Ishikawa (cell line): ENCODE data around the gene RHOU.

Source experiments
- CEBPB ChIP-seq: IDR thresholded peaks from 2 replicates; pipeline ENCODE4 v1.6.1; 2012
- CREB1 ChIP-seq: IDR thresholded peaks from 2 replicates; pipeline ENCODE4 v1.6.1; 2012; ENCODE audit warnings: low read depth
- EGR1 ChIP-seq: IDR thresholded peaks from 2 replicates; pipeline ENCODE4 v1.6.1; 2012
- EP300 ChIP-seq: IDR thresholded peaks from 2 replicates; pipeline ENCODE4 v1.6.1; 2012; ENCODE audit warnings: borderline replicate concordance
- FOXM1 ChIP-seq: IDR thresholded peaks from 2 replicates; pipeline ENCODE4 v1.6.1; 2012; ENCODE audit warnings: low read depth, borderline replicate concordance
- MAX ChIP-seq: IDR thresholded peaks from 2 replicates; pipeline ENCODE4 v1.6.1; 2012
- NFIC ChIP-seq: IDR thresholded peaks from 2 replicates; pipeline ENCODE4 v1.6.1; 2012
- RAD21 ChIP-seq: IDR thresholded peaks from 2 replicates; pipeline ENCODE4 v1.6.1; 2012; ENCODE audit warnings: low read depth
- REST ChIP-seq: IDR thresholded peaks from 2 replicates; pipeline ENCODE4 v1.6.1; 2012; ENCODE audit warnings: low read depth, mild to moderate bottlenecking
- TAF1 ChIP-seq: IDR thresholded peaks from 2 replicates; pipeline ENCODE4 v1.6.1; 2012; ENCODE audit warnings: low read depth, mild to moderate bottlenecking
- TCF12 ChIP-seq: IDR thresholded peaks from 2 replicates; pipeline ENCODE4 v1.6.1; 2012; ENCODE audit warnings: low read depth
- TEAD4 ChIP-seq: IDR thresholded peaks from 2 replicates; pipeline ENCODE4 v1.6.1; 2012
- YY1 ChIP-seq: IDR thresholded peaks from 2 replicates; pipeline ENCODE4 v1.6.1; 2012; ENCODE audit warnings: low read depth
- ZBTB7A ChIP-seq: IDR thresholded peaks from 2 replicates; pipeline ENCODE4 v1.6.1; 2012; ENCODE audit warnings: low read depth
- TF ChIP-seq, protein P1 (sequence below): IDR thresholded peaks from 2 replicates; pipeline ENCODE4 v1.6.1; 2012

RHOU gene

GRCh38 chr1:228783418-228784040 lies 48.2 kb downstream of the RHOU start:
- TF ChIP-seq TCF12 = no peak
- TF ChIP-seq, protein P1, sequence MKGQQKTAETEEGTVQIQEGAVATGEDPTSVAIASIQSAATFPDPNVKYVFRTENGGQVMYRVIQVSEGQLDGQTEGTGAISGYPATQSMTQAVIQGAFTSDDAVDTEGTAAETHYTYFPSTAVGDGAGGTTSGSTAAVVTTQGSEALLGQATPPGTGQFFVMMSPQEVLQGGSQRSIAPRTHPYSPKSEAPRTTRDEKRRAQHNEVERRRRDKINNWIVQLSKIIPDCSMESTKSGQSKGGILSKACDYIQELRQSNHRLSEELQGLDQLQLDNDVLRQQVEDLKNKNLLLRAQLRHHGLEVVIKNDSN = no peak
- TF ChIP-seq EGR1 = no peak
- no peak for TF ChIP-seq ZBTB7A
- no peak for TF ChIP-seq EP300
- TF ChIP-seq REST = no peak
- no peak for TF ChIP-seq YY1
- TF ChIP-seq RAD21 = no peak
- no peak for TF ChIP-seq NFIC
- TF ChIP-seq TAF1 = no peak
- TF ChIP-seq FOXM1 = no peak
- TF ChIP-seq CEBPB = no peak
- no peak for TF ChIP-seq TEAD4
- no peak for TF ChIP-seq CREB1
- TF ChIP-seq MAX = no peak

GRCh38 chr1:228784181-228784580 lies 48.9 kb downstream of the RHOU start:
- TF ChIP-seq, protein P1 = no peak
- TF ChIP-seq TAF1 (no peak), MAX (no peak), YY1 (no peak), TCF12 (no peak), EGR1 (no peak), FOXM1 (no peak), CREB1 (no peak), CEBPB (no peak), TEAD4 (no peak), EP300 (no peak)

- no peak for TF ChIP-seq TAF1
- no peak for TF ChIP-seq CEBPB
- no peak for TF ChIP-seq YY1
- no peak for TF ChIP-seq FOXM1
- TF ChIP-seq REST = no peak
- no peak for TF ChIP-seq RAD21
- TF ChIP-seq, protein P1 = no peak
- TF ChIP-seq NFIC = no peak
- no peak for TF ChIP-seq TEAD4
- TF ChIP-seq ZBTB7A = no peak
- no peak for TF ChIP-seq EGR1
- no peak for TF ChIP-seq MAX
- TF ChIP-seq CREB1 = no peak
- no peak for TF ChIP-seq TCF12
Measured at GRCh38 chr1:228785366-228786330, 50.4 kb downstream of the RHOU start.

DNA sequence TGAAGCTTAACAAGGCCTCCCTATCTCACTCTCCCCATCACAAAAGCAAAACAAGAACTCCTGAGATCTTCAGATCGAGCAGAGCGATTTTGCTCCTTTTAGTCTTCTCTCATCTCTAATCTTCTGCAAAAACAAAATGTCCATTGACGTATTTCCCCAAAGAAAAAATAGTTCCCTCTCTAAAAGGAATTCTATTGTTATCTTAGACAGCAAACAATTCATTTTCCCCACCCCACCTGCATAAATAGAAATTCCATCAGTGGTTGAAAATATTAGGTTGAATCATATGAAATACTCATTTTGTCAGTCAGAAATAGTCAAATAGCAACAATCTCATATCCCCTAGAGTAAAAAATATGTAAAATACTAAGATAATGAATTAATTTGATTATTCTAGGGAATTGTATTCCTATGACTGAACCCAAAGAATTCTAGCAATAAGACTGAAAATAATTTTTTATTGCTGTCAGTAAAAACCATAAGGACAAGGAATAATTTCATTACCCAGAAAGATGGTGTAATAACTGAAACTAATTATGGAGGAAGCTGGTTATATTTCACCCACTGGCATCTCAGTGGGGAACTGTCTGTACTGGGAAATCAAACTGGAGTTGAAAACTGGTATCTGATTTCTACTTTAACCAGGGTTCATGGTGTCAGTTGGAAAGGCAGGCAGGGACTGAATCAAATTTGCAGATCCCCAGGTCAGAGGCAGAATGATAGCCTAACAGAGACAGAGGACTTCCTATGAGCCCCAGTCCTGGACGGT lies 51.3 kb downstream of the RHOU start:
- no peak for TF ChIP-seq EP300
- TF ChIP-seq TAF1 = no peak
- TF ChIP-seq REST = no peak
- TF ChIP-seq ZBTB7A = no peak
- TF ChIP-seq, protein P1 = no peak
- TF ChIP-seq MAX = no peak
- no peak for TF ChIP-seq CREB1
- TF ChIP-seq CEBPB = no peak
- TF ChIP-seq TEAD4 = no peak
- TF ChIP-seq TCF12 = no peak
- TF ChIP-seq NFIC = no peak
- no peak for TF ChIP-seq YY1
- no peak for TF ChIP-seq EGR1
- no peak for TF ChIP-seq RAD21
- no peak for TF ChIP-seq FOXM1
